Dendritic cell treated with granulocyte-macrophage colony-stimulating factor and Interleukin-4, amounts not matched to agents 40 ng/mL and 50 ng/mL, for 4 days (primary cell): ENCODE measurements around the gene GMIP.
A peak's percentile ranks its signal among the peaks of the same experiment; 100 is the strongest.
"Not testable (repeated sequence)": the region's sequence is repeated elsewhere in the genome, so short reads cannot be mapped to it uniquely, and the experiment has no call there.

Experiments
- H3K27ac Mint-ChIP-seq: one replicate; pipeline ENCODE4 v1.8.0; 2022; ENCODE audit warnings: mild to moderate bottlenecking, mixed read lengths
- H3K27me3 Mint-ChIP-seq: one replicate; pipeline ENCODE4 v1.8.0; 2022; ENCODE audit warnings: mild to moderate bottlenecking, mixed read lengths
- H3K36me3 Mint-ChIP-seq: one replicate; pipeline ENCODE4 v1.8.0; 2022; ENCODE audit warnings: low read depth, mixed read lengths
- H3K4me1 Mint-ChIP-seq: one replicate; pipeline ENCODE4 v1.8.0; 2022; ENCODE audit warnings: low read depth, mixed read lengths
- H3K4me3 Mint-ChIP-seq: one replicate; pipeline ENCODE4 v1.8.0; 2022; ENCODE audit warnings: mild to moderate bottlenecking, moderate library complexity, mixed read lengths
- H3K9me3 Mint-ChIP-seq: one replicate; pipeline ENCODE4 v1.8.0; 2022; ENCODE audit warnings: mixed read lengths
- intact Hi-C: fragments of 100-400 bp; cut with micrococcal nuclease; formaldehyde crosslinking; loops from one replicate; pipeline ENCODE4 v1.15.0; 2022

Gene GMIP

DNA sequence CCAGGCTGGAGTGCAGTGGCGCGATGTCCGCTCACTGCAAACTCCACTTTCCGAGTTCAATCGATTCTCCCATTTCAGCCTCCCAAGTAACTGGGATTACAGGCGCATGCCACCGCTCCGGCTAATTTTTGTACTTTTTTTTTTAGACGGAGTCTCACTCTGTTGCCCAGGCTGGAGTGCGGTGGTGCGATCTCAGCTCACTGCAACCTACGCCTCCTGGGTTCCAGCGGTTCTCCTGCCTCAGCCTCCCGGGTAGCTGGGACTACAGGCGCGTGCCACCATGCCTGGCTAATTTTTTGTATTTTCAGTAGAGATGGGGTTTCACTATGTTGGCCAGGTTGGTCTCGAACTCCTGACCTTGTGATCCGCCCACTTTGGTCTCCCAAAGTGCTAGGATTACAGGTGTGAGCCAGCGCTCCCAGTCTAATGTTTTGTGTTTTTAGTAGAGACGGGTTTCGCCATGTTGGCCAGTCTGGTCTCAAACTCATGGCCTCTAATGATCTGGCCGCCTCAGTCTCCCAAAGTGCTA, 22.0 kb upstream of the GMIP start:
- not testable (repeated sequence) for H3K27ac Mint-ChIP-seq, H3K9me3 Mint-ChIP-seq, H3K4me3 Mint-ChIP-seq, H3K27me3 Mint-ChIP-seq
- H3K4me1 Mint-ChIP-seq: peaks cover 46% of the 10 kb centered on the region
- peaks cover 37% of the 10 kb centered on the region for H3K36me3 Mint-ChIP-seq
- intact Hi-C loops: loop anchor here (10.0 kb wide), 1 partner anchor 289 kb away; no protein-coding TSS in a partner anchor

DNA sequence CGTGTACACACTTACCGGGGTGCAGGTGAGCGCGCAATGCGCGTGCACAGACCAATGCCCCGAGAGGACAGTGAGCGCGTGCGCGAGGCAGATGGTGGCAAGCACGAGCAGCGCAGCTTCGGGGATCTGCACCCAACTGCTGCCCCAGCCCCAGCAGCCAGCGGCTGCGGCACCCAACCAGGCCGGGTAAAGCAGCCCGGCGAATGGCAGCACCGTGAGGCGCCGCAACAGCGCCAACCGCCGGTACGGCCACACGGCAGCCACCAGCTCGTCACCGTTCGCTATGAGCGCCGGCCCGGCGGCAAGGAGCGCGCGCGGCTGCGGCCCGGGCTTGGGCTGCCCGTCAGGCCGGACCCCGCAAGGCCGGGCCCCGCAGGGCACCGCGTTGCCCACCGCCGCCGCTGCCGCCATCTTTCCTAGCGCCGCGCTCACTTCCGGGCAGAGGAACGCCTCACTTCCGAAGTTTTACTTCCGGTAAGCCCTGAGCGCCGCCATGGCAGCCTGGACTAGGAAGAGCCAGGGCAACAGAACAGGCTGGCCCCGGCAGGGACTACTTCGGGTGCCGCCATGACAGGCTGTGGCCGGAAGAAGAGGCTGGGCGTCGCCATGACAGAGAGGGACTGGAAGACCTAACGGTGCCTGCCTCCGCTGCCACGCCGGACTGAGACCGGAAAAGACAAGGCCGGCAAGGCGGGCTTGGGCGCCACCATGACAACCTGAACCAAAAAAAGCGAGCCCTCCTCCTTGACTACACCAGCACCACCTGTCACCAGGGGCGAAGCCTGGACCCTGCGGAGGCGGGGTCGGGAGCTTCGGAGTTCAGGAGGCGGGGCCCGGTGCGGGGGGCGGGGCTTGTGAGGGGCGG, 20.0 kb upstream of the GMIP start, which contains the start of gene ATP13A1:
Gene ATP13A1 (minus strand): TSS at position 421 of the 865 bp plus-strand sequence. CDS start 10 bp downstream, at position 411.
- H3K9me3 Mint-ChIP-seq: no peaks in the 10 kb centered on the region
- H3K4me3 Mint-ChIP-seq: peak within 1 kb of the TSS; percentile 96
- H3K27ac Mint-ChIP-seq: peak within 1 kb of the TSS; percentile 98

DNA sequence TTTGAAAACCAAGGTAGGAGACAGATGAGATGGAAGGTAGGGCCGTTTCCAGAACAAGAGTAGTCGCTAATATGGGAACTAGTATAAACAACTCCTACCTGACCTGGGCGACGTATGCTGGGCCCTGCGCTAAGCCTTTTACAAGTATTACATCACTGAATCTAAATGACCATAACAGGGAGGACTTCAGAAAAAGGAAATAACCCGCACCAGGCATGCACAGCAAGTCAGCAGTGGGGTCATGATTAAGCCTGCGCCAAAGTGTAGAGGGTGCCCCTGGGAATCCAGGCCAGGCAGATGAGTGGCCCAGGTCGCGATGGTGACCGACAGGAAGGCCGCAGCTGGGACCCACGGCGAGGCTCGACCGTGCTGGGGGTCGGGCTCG, 19.4 kb upstream of the GMIP start:
- intact Hi-C loops: loop anchor here (1.0 to 10.0 kb wide), 6 partner anchors 20 to 292 kb away; partner anchors contain the start of genes GMIP, PBX4, ZNF253 and ZNF506
- Mint-ChIP-seq H3K4me1 (peaks cover 32% of the 10 kb centered on the region), H3K4me3 (peak overlapping the region; percentile 96), H3K27me3 (no peaks in the 10 kb centered on the region), H3K9me3 (no peaks in the 10 kb centered on the region), H3K27ac (peak overlapping the region; percentile 98), H3K36me3 (peaks cover 43% of the 10 kb centered on the region)

More for the DNA sequence above, 20.0 kb upstream of the GMIP start, which contains the start of gene ATP13A1:
- Mint-ChIP-seq H3K4me1 (peaks cover 38% of the 10 kb centered on the region), H3K27me3 (no peaks in the 10 kb centered on the region), H3K36me3 (peaks cover 42% of the 10 kb centered on the region)
- intact Hi-C loops: loop anchor here (1.0 to 10.0 kb wide), 6 partner anchors 20 to 291 kb away; partner anchors contain the start of genes GMIP, PBX4, ZNF253 and ZNF506

DNA sequence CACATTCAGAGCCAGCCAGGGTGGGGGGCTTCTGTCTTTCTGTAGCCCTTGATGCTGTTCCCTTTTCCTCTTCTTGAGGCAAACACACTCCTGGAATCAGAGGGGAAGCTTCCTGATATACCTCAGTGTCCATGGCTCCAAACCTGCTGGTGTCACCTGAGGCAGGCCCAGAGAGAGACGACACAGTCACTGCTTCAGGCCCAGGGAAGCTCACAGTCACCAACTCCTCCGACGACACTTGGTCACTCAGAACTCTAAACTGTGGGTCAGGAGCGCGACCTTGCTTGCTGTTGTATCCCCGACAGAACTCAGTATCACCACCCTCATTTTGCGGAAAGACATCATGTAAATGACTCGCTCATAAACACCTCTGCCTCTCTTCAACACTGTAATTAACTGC, 18.9 kb upstream of the GMIP start:
- no peaks in the 10 kb centered on the region for H3K9me3 Mint-ChIP-seq
- peaks cover 29% of the 10 kb centered on the region for H3K4me1 Mint-ChIP-seq
- H3K4me3 Mint-ChIP-seq: peak overlapping the region; percentile 96
- intact Hi-C loops: loop anchor here (2.0 to 10.0 kb wide), 5 partner anchors 44 to 292 kb away; partner anchors contain the start of genes PBX4, ZNF253 and ZNF506
- H3K36me3 Mint-ChIP-seq: peaks cover 48% of the 10 kb centered on the region
- H3K27me3 Mint-ChIP-seq: no peaks in the 10 kb centered on the region
- peak overlapping the region; percentile 98 for H3K27ac Mint-ChIP-seq

DNA sequence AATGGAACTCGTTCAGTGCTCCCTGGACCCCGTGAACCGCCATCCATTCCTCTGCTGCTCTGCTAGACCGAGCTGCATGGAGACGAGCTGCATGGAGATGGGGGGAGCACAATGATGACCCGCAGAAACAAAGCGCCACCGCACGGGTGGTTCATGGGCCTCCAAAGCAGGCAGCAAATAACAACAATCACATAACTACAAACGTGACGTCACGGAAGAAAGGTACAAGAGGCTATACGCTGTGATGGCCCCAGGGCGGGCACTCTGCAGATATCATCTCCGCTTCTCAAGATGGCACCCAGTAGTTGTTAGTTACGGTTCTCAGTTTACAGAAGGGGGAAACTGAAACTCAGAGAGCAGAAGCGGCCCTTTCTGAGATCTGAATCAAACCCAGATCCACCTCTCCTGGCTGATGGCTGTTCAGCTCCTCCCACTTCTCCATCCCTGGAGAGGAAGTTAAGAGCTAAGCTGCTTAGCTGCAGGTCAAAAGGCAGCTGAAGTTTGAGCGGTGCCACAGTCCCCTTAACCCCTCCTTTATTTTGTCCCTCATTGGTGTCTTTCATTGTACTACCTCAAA, 18.3 kb upstream of the GMIP start:
- H3K9me3 Mint-ChIP-seq: no peaks in the 10 kb centered on the region
- no peaks in the 10 kb centered on the region for H3K27me3 Mint-ChIP-seq
- H3K27ac Mint-ChIP-seq: peak overlapping the region; percentile 98
- intact Hi-C loops: loop anchor here (2.0 to 10.0 kb wide), 5 partner anchors 43 to 293 kb away; partner anchors contain the start of genes PBX4, ZNF253 and ZNF506
- H3K4me3 Mint-ChIP-seq: peak overlapping the region; percentile 96
- H3K36me3 Mint-ChIP-seq: peaks cover 54% of the 10 kb centered on the region
- peaks cover 29% of the 10 kb centered on the region for H3K4me1 Mint-ChIP-seq

DNA sequence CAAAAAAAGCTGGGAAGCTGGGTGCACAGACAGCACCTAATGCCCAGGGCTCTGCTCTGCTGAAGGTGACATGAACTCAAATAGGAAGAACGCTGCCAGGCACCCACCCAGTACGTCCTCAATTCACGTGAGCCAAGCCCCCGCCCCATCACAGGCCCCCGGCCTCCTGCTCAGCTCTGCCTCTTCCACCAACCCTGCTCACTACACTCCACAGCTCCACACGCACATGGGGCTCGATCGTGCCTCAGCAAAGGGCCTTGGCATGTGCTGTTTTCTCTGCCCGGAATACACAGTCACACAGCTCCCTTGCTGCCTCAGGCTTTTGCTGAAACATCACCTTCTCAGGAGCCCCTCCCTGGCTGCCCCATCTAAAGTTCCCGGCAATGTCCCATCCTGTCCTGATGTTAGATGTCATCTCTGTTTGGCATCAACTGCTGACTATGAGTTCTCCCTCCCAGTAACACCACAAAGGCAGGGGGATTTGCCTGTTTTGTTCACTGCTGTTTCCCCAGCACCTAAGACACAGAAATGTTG, 17.8 kb upstream of the GMIP start:
- intact Hi-C loops: loop anchor here (5.0 to 10.0 kb wide), 4 partner anchors 116 to 294 kb away; partner anchors contain the start of genes ZNF253 and ZNF506
- peaks cover 29% of the 10 kb centered on the region for H3K4me1 Mint-ChIP-seq
- H3K4me3 Mint-ChIP-seq: peak overlapping the region; percentile 96
- no peaks in the 10 kb centered on the region for H3K9me3 Mint-ChIP-seq
- peaks cover 59% of the 10 kb centered on the region for H3K36me3 Mint-ChIP-seq
- H3K27me3 Mint-ChIP-seq: no peaks in the 10 kb centered on the region
- H3K27ac Mint-ChIP-seq: peak overlapping the region; percentile 98

DNA sequence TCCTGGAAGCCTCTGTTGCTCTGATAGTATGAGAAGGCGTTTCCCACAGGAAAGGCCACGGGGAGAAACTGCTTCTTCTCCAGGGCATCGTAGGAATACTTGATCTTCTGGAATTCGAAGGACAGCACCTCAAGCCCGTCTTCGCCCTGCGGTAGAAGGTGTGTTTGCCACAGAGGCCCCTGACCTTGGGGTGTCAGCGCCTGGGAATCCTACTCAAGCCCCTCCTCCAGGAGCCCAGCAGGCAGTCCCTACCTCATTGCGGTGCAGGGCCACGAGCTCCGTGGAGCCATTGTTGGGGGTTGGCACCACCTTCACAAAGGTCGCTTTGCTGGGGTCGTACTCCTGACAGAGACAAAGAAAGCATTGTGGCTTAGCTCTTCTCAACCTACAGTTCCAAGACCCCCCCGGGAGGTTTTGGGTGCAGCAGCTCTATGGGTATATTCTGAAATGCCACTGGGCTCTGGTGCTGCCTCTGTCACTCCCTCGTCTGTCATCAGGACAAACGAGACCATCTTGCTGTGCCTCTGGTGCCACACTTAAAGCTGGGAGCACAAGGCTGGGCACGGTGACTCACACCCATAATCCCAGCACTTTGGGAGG, 16.3 kb upstream of the GMIP start:
- Mint-ChIP-seq H3K9me3 (no peaks in the 10 kb centered on the region), H3K36me3 (peaks cover 74% of the 10 kb centered on the region), H3K4me3 (no peak overlapping the region), H3K4me1 (peaks cover 29% of the 10 kb centered on the region), H3K27ac (no peak overlapping the region), H3K27me3 (no peaks in the 10 kb centered on the region)
- intact Hi-C loops: loop anchor here (5.0 to 10.0 kb wide), 4 partner anchors 118 to 295 kb away; partner anchors contain the start of genes ZNF253 and ZNF506

DNA sequence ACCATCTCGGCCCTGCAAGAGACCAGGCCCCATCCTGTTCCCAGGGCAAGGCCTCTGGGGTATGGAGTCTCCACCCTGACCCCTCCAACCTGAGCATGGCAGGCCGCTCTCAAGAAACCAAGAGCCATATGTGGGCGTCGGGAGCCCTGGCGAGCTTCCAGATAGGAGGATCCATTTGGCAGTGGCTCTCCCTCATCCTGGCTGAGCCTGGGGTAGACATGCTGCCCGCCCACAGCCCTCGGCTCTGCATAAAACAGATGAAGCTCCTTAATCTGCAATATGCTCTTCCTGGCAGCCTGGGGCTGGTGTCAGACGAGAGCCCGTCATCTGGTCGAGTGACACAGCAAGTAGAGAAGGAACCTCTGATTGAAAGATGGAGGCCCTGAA, 13.9 kb upstream of the GMIP start:
- Mint-ChIP-seq H3K27me3 (no peaks in the 10 kb centered on the region), H3K4me1 (peaks cover 24% of the 10 kb centered on the region), H3K4me3 (no peak overlapping the region), H3K9me3 (no peaks in the 10 kb centered on the region), H3K36me3 (peaks cover 92% of the 10 kb centered on the region), H3K27ac (no peak overlapping the region)
- intact Hi-C loops: no loop called here

DNA sequence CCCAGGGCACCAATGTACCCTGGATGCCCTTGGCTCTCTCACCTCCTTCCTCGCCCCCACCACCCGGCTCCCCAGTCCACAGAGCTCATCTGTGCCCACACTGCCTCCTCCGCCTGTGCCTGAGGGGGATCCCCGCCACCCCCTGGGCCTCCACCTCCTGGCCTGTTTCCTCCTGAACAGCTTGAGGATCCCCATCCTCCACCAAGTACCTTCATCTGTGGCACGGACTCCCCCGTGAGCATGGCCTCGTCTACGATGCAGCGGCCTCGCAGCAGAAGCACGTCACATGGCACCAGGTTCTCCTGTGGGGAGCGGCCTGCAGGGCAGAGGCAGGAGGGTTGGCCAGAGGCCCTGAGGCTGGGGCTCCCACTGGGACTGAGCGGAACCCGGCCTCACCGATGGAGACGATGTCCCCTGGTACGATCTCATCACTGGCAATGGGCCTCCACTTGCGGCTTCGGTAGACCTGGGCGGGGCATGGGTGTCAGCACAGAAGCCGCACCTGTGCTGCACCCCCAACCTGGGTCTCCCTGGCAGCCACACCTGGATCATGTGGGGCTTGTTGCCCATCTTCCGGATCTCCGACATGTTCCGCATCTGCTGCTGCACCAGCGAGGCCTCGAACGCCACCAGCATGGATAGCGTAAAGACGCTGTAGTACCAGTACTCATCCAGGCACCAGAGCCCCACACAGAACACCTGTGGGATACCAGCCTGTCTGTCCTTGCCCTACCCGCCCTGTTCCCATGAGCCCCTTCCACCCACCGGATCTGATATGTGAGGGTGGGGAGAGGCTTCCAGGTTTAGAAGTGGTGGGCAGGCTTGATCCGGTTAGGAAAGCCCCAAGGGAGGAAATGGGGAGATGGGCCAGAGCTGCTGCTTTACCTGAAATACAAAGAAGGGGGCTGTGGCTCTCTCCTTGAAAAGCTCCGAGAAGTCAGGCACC, 13.3 kb upstream of the GMIP start:
- Mint-ChIP-seq H3K4me3 (no peak overlapping the region), H3K27ac (no peak overlapping the region)

DNA sequence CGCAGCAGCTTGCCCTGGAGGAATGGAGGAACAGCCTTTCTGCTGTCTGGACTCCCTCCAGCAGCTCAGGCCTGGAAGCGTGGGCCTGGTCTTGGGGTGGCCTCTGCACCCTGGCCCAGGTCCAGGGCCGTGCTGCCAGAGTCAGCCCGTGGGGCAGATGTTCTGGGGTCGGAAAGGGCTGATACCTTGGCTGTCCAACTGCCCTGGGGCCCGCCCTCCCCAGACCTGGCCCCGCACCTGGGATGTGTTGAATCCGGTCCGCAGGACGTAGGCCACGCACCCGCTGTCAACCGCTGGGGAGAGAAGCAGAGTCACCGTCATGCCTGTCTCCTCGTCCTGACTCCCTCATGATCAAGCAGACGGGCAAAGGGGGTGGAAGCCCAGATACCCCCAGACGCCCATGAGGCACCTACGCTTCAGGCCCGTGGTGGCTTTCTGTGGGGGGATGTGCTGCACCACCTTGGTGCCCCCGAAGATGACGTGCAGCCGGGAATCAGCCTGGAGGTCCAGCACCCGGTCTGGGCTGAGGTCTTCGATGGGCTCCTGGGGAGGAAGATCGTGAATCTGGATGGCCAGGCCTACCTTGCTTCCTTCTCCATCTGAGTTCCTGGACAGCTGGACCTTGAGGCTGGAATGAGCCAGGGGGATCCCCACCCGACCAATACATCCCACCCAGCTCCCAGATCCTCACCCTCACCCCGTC, 12.3 kb upstream of the GMIP start:
- Mint-ChIP-seq H3K36me3 (peaks cover 98% of the 10 kb centered on the region), H3K27me3 (no peaks in the 10 kb centered on the region), H3K9me3 (no peaks in the 10 kb centered on the region), H3K27ac (no peak overlapping the region), H3K4me3 (no peak overlapping the region), H3K4me1 (peaks cover 21% of the 10 kb centered on the region)
- intact Hi-C loops: no loop called here

More for the DNA sequence above, 13.3 kb upstream of the GMIP start:
- no peaks in the 10 kb centered on the region for H3K27me3 Mint-ChIP-seq
- H3K36me3 Mint-ChIP-seq: peaks cover 98% of the 10 kb centered on the region
- intact Hi-C loops: no loop called here
- H3K9me3 Mint-ChIP-seq: no peaks in the 10 kb centered on the region
- H3K4me1 Mint-ChIP-seq: peaks cover 24% of the 10 kb centered on the region

DNA sequence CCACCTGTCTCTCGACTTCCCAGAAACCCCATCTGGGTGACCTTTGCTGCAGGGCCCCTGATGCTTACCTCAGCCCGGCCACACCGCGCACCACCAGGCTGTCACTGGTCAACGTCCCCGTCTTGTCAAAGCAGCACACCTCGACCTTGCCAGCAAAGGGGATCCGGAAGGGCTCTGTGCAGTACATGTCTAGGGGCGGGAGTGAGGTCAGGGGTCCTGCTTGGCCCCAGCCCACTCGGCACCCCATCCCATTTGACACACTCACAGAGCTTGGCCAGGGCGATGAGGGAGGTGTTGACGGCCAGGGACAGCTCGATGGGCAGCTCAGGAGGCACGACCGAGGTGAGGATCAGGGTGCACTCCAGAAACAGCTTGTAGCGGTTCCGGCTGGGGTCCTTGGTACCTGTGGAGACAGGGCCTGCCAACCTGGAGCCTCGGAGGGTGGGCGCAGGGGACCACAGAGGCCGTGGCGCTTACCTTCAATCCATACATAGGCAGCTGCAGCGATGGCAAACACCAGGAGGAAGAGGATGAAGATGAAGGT, 11.7 kb upstream of the GMIP start:
- intact Hi-C loops: no loop called here
- Mint-ChIP-seq H3K4me1 (peaks cover 19% of the 10 kb centered on the region), H3K27ac (no peak overlapping the region), H3K27me3 (no peaks in the 10 kb centered on the region), H3K4me3 (no peak overlapping the region), H3K9me3 (no peaks in the 10 kb centered on the region), H3K36me3 (peaks cover 100% of the 10 kb centered on the region)

DNA sequence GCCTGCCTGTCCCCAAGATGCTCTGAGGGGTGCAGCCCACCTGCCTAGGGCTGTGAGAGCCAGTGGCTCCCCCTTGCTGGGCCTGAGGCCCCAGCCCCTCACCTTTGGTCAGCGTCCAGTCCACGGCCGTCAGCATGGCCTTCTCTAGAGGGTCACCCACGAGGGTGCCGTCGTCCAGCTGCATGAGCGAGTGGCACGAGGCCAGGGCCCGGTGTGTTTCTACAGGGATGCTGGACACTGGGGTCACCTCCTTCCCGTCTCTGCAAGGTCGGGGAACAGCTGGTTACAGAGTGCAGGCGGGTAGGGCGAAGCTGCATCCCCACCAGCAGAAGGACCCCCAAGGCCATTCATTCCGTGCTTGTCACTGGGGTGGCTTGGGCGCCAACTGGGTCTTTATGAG, 11.0 kb upstream of the GMIP start:
- peaks cover 14% of the 10 kb centered on the region for H3K4me1 Mint-ChIP-seq
- H3K36me3 Mint-ChIP-seq: peaks cover 100% of the 10 kb centered on the region
- no peak overlapping the region for H3K27ac Mint-ChIP-seq
- intact Hi-C loops: no loop called here
- no peaks in the 10 kb centered on the region for H3K9me3 Mint-ChIP-seq
- H3K4me3 Mint-ChIP-seq: no peak overlapping the region
- H3K27me3 Mint-ChIP-seq: no peaks in the 10 kb centered on the region
